ENCODE measurements around the gene FGD4.

- TF ChIP-seq CTCF (IDR thresholded peaks at IDR 0.05; ENCODE audit: extremely low read depth in 1 of 2, insufficient read depth in 1 of 2, low read depth in 1 of 2, low read length in 2 of 2) (no peak), JUN (IDR thresholded peaks at IDR 0.05; ENCODE audit: borderline replicate concordance, insufficient read depth, insufficient read length, low read depth) (no peak), POLR2AphosphoS5 (IDR thresholded peaks at IDR 0.05; ENCODE audit: insufficient read depth, low read depth, low read length) (no peak), POLR2A (IDR thresholded peaks at IDR 0.05; ENCODE audit: low read depth, low read length) (no peak), FOS (IDR thresholded peaks at IDR 0.05; ENCODE audit: borderline replicate concordance, insufficient read depth, low read length) (no peak), EZH2 (IDR thresholded peaks at IDR 0.05; ENCODE audit: borderline replicate concordance, low read depth, low read length, severe bottlenecking) (no peak), MYC (IDR thresholded peaks at IDR 0.05; ENCODE audit: low read depth, low read length) (no peak), MAX (IDR thresholded peaks at IDR 0.05; ENCODE audit: insufficient read depth, insufficient read length) (no peak)
Measured at GRCh38 chr12:32505067-32505945, 105.9 kb downstream of the FGD4 start.

Measured in endothelial cell of umbilical vein (primary cell).